ENCODE measurements around the gene PCDH11Y. TPM values are rescaled to one million over a fixed set of nuclear protein-coding genes. Genes with fewer than 3 reads are reported as not detected.
"Not testable (repeated sequence)": the region's sequence is repeated elsewhere in the genome, so short reads cannot be mapped to it uniquely, and the experiment has no call there.

PCDH11Y gene
- total RNA-seq, 1 experiment from 2014 or later = 0.55 TPM

- H3K4me3 ChIP-seq (ENCODE audit: insufficient read depth, low read depth, low read length); DNase-seq; H3K27me3 ChIP-seq (ENCODE audit: control insufficient read depth, insufficient read depth, low read length); H3K36me3 ChIP-seq (replicated peaks; ENCODE audit: control insufficient read depth, insufficient read depth, low read length): not testable (repeated sequence)
These were observed 679.2 kb downstream of the PCDH11Y start for GRCh38 chrY:5679265-5679664.

- H3K36me3 ChIP-seq (replicated peaks; ENCODE audit: control insufficient read depth, insufficient read depth, low read length); H3K27me3 ChIP-seq (ENCODE audit: control insufficient read depth, insufficient read depth, low read length); H3K4me3 ChIP-seq (ENCODE audit: insufficient read depth, low read depth, low read length); DNase-seq: not testable (repeated sequence)
These were observed 708.6 kb downstream of the PCDH11Y start for GRCh38 chrY:5708727-5709126.

- H3K36me3 ChIP-seq (replicated peaks; ENCODE audit: control insufficient read depth, insufficient read depth, low read length); DNase-seq; H3K27me3 ChIP-seq (ENCODE audit: control insufficient read depth, insufficient read depth, low read length); H3K4me3 ChIP-seq (ENCODE audit: insufficient read depth, low read depth, low read length): not testable (repeated sequence)
These were observed 709.8 kb downstream of the PCDH11Y start for GRCh38 chrY:5709788-5710381.

GRCh38 chrY:5761403-5761802 lies 761.3 kb downstream of the PCDH11Y start:
- not testable (repeated sequence) for H3K36me3 ChIP-seq (replicated peaks; ENCODE audit: control insufficient read depth, insufficient read depth, low read length); H3K4me3 ChIP-seq (ENCODE audit: insufficient read depth, low read depth, low read length); DNase-seq; H3K27me3 ChIP-seq (ENCODE audit: control insufficient read depth, insufficient read depth, low read length)

- H3K4me3 ChIP-seq (ENCODE audit: insufficient read depth, low read depth, low read length); H3K36me3 ChIP-seq (replicated peaks; ENCODE audit: control insufficient read depth, insufficient read depth, low read length); H3K27me3 ChIP-seq (ENCODE audit: control insufficient read depth, insufficient read depth, low read length); DNase-seq: not testable (repeated sequence)
These were observed 776.4 kb downstream of the PCDH11Y start for GRCh38 chrY:5776485-5776884.
